ENCODE measurements around the gene MXRA5.
A peak's percentile ranks its signal among the peaks of the same experiment; 100 is the strongest.
"Not testable (repeated sequence)": the region's sequence is repeated elsewhere in the genome, so short reads cannot be mapped to it uniquely, and the experiment has no call there.

Gene MXRA5

GRCh38 chrX:3320471-3321046 is 25.9 kb downstream of the MXRA5 start:
- DNase-seq (ENCODE audit: low read depth), result peak; percentile 27

DNA sequence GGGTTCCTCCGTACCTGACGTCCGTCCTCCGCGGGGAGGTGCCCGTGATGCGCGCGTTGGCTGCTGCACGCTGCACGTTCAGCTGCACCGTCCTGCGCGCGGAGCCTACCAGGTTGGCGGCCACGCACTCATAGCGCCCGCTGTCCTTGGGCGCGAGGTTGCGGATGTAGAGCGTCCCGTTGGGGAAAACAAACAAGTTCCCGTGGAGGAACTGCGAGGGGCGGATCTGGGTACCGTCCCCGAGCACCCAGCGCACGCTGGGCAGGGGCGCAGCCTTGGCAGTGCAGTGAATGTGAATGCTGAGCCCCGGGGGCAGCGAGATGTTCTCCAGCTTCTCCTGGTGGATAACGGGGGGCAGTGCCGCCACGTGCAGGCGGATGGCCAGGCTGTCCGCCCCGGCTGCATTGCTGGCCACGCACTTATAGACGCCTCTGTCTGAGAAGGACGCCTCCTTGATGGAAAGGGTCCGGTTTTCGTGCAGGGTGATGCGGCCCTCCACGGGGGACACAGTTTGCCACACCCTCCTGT is 29.2 kb downstream of the MXRA5 start:
- DNase-seq (ENCODE audit: low read depth), result no peak

- no peak for DNase-seq (ENCODE audit: low read depth)
Measured at GRCh38 chrX:3312109-3312508, 34.3 kb downstream of the MXRA5 start.

DNA sequence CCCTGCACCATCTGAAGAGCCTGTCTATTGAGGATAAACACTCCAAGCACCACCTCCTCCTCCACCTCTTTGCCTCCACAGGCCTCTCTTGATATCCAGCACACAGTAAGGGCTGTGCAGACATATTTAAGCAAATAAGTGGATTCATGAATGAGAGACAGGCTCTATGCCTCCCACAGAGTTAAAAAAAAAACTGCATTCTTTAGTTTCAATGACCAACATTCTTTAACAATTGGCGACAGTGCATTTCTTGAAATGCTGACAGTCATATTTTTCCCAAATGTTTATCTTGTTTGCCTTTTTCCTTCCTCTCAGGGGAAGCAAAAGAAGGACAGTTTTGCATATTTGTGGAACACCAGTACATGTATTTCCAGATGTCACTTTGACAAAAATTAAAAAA is 38.6 kb downstream of the MXRA5 start:
- DNase-seq (ENCODE audit: low read depth), result no peak

GRCh38 chrX:3299636-3300035 is 46.8 kb downstream of the MXRA5 start:
- peak; percentile 41 for DNase-seq (ENCODE audit: low read depth)

- no peak for DNase-seq (ENCODE audit: low read depth)
Measured at GRCh38 chrX:3295731-3296130, 50.7 kb downstream of the MXRA5 start.

DNA sequence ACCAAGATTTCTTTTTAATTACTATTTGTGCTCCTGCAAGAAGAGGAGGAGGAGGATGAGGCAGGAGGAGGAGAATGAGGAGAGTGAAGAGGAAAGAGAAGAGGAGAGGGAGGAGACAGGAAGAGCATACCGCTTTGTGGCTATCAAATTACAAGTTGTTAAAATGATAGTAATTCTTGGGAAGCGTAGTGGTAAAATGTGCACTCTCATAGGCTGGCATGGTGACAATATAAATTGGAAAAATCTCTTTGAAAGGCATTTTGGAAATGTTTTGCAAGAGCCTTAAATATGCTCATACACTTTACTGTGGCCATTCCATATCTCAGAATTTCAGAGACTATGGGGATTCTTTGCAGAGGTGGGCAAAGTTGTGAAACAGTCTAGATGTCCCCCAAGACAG is 53.2 kb downstream of the MXRA5 start:
- no peak for DNase-seq (ENCODE audit: low read depth)

DNA sequence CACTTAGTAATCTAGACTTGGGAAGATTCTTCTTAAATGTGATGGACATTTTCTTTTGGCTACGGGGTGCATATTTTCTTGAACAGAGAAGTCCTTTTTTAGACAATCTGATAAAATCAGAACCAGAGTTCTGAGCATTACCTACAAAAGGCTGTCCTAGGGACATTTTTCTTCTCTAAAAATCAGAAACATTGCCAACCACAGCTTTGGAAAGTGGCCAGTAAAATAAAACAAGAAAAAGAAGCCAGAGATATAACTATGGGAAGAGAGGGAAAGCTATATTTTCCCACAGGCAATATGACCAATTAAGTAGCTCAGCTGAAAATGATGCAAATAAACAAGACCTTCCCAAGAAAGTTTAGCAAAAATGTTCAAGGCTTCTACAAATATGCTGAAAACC is 55.9 kb downstream of the MXRA5 start:
- no peak for DNase-seq (ENCODE audit: low read depth)

- peak; percentile 62 for DNase-seq (ENCODE audit: low read depth)
Measured at GRCh38 chrX:3286196-3286945, 60.1 kb downstream of the MXRA5 start.

- no peak for DNase-seq (ENCODE audit: low read depth)
Measured at GRCh38 chrX:3280706-3281105, 65.7 kb downstream of the MXRA5 start.

DNA sequence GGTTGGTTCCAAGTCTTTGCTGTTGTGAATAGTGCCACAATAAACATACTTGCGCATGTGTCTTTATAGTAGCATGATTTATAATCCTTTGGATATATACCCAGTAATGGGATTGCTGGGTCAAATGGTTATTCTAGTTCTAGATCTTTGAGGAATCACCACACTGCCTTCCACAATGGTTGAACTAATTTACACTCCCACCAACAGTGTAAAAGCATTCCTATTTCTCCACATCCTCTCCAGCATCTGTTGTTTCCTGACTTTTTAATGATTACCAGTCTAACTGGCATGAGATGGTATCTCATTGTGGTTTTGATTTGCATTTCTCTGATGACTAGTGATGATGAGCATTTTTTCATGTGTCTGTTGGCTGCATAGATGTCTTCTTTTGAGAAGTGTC is 72.8 kb downstream of the MXRA5 start:
- DNase-seq (ENCODE audit: low read depth), result not testable (repeated sequence)

DNA sequence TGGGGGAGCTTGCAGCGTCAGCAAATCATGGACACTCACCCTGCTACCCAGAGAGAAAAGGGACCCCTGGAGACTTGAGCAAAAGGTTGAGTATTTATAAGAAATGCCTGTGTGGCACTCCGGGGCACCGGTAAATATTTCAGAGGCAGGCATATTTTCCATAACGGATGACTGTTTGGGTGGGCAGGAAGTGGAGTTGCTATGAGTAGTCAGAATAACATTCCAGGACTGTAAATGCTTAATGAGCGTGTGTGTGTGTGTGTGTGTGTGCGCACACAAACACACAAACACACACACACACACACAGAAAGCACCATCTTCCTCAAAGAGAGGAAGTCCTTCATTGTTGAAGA is 74.6 kb downstream of the MXRA5 start:
- DNase-seq (ENCODE audit: low read depth), result peak; percentile 82

DNA sequence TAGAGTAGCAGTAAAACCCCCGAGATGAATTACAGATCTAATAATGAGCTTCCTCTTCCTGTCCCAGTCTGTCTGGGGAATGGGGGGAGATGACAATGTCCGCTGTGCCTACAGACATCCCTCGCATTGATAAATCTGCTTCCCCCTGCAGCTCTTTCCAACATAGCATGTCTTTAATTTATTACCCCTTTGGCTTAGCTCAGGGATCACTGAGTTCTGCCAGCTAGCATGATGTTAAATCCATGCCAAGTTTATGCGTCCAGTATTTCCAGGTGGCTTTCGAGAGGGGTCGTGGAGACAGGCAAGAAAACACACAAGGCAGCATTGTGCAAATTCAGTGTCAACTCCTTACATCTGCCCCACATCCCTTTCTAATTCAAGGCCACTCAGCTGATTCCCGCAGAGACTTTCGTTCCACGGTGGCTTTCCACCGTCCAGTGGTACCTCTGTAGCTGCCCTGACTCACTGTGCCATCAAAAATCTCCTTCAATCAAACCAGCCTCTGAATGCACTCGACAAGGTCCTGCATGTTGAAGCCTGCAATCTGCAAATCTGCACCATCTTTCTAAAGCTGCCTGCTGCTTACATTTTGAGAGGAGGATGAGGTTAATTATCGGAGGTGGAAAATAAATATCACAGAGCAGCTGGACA is 75.1 kb downstream of the MXRA5 start:
- no peak for DNase-seq (ENCODE audit: low read depth)

DNA sequence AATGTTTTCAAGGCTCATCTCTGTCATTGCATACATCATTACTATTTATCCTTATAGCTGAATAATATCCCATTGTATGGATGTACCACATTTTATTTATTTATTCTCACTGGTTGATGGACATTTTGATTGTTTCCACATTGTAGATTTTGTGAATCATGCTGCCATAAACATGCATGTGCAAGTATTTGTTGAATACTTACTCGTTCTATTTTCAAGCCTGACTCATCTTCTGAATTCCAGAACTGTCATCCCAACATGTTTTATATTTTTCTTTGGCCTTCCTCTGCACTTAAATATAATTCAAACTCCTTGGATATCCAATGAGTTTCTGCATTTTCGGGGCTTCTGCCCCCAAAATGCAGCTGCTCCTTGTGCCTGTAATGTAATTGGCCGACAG is 77.6 kb downstream of the MXRA5 start:
- DNase-seq (ENCODE audit: low read depth), result peak; percentile 72

DNA sequence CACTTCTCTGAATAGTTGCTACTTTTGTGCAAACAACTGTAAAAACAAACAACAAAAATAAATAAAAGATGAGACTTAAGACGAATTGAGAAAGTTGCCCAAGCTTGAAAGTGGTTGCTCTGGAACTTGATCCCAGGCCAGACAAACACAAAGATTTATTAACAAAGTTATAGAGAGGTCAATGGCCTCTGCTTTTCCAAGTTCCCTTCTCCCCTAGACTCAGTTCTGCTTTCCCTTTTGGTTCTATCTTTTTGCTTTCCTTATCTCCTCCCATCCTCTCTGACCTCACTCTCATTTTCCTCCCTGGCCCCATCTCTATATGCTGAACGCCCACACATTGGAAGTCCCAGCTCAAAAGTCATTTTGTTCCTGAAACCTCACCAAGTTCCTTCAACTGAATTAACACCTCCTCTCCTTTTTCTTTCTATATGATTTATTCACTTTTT is 82.7 kb downstream of the MXRA5 start:
- no peak for DNase-seq (ENCODE audit: low read depth)

- DNase-seq (ENCODE audit: low read depth), result peak; percentile 80
Measured at GRCh38 chrX:3262901-3263300, 83.6 kb downstream of the MXRA5 start.

Data from GM04503 (cell line).